HG02885 (cell line): Measurements from ENCODE around the gene GSTT2B.
"Not testable (repeated sequence)": the region's sequence is repeated elsewhere in the genome, so short reads cannot be mapped to it uniquely, and the experiment has no call there.

Source experiments
- ATAC-seq: cut with Tn5 transposase; IDR thresholded peaks from one replicate; pipeline ENCODE4 v1.9.1; 2021; ENCODE audit warnings: mild to moderate bottlenecking; ENCODE audit not compliant: unreplicated experiment, poor library complexity

Gene GSTT2B

DNA sequence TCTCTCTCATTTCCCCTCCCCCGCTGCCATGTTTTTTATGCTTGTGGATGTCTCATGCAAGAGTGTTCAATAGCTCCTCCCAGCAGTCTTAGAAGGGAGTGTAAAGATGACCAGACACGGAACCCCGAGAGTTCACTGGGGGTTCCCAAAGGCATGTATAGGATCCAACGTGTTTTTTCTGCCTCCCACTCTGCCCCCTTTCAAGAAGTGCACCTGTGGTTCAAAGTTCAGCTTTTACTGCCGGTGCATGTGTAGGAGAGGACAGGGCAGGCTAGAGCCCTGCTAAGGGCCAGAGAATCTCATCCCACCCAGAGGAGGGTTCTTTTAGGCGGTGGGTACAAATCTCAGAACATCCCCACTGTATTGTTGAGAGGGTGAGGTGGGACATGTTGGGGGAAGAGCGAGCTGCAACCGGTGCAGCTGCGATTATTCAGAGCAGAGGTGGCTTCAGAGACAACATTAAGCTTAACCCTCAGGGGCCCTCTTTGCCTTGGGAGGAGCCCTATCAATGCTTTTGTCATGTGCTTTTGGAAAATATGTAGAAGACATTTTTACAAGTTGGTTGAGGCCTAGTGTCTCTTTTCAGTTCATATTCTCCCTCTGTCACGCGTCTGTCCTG, 52.3 kb downstream of the GSTT2B start:
- ATAC-seq, result no peak

DNA sequence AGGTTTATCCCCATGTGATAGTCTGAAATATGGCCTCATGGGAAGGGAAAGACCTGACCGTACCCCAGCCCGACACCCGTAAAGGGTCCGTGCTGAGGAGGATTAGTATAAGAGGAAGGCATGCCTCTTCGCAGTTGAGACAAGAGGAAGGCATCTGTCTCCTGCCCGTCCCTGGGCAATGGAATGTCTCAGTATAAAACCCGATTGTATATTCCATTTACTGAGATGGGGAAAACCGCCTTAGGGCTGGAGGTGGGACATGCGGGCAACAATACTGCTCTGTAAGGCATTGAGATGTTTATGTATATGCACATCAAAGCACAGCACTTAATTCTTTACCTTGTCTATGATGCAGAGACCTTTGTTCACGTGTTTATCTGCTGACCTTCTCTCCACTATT, 53.6 kb downstream of the GSTT2B start:
- not testable (repeated sequence) for ATAC-seq
